IMR-90 (cell line): ENCODE measurements around the gene KIAA0513. TPM values are rescaled to one million over a fixed set of nuclear protein-coding genes. Genes with fewer than 3 reads are reported as not detected.

Experiments
- ATAC-seq: fragments of 200-7000 bp; cut with Tn5 transposase; 2 replicates; pipeline ENCODE4 v1.9.1; 2020; ENCODE audit warnings: low read depth, mild to moderate bottlenecking, moderate library complexity
- BruUV-seq: library from RNA; stranded (reverse); fragments of 400-500 nt; replicated peaks from 2 replicates; lab custom pipeline; 2021; lab: Mats Ljungman, UMichigan
- CTCF ChIA-PET: fragments of 300-600 bp; formaldehyde crosslinking; extraction: SDS; loops from one replicate; lab custom pipeline; 2021; ENCODE audit warnings: antibody characterized with exemption; lab: Yijun Ruan, JAX
- POLR2A ChIA-PET: fragments of 300-600 bp; sonication (Branson Sonifier 250); formaldehyde crosslinking; loops from one replicate; lab custom pipeline; 2022; ENCODE audit warnings: antibody characterized with exemption; ENCODE audit not compliant: unreplicated experiment; lab: Charles Lee
- DNase-seq: peaks from one replicate; pipeline ENCODE4 v3.0.0; 2013
- H2AFZ ChIP-seq: replicated peaks from 2 replicates; pipeline ENCODE3; 2013; ENCODE audit warnings: low read length, mild to moderate bottlenecking; ENCODE audit not compliant: poor library complexity
- H2AK5ac ChIP-seq: 2 replicates; pipeline ENCODE4 v1.6.1; 2013; ENCODE audit warnings: low read depth, low read length, inconsistent platforms
- H2AK9ac ChIP-seq: replicated peaks from 2 replicates; pipeline ENCODE3; 2013; ENCODE audit warnings: mild to moderate bottlenecking, low read depth, low read length, moderate library complexity; ENCODE audit not compliant: poor library complexity
- H2BK120ac ChIP-seq: 2 replicates; pipeline ENCODE4 v1.6.1; 2013; ENCODE audit warnings: low read depth, low read length, inconsistent platforms
- H2BK15ac ChIP-seq: 3 replicates; pipeline ENCODE4 v1.6.1; 2013; ENCODE audit warnings: low read depth, low read length, inconsistent platforms
- H2BK20ac ChIP-seq: 2 replicates; pipeline ENCODE4 v1.6.1; 2013; ENCODE audit warnings: low read depth, mild to moderate bottlenecking, inconsistent platforms, low read length, moderate library complexity
- H2BK5ac ChIP-seq: 2 replicates; pipeline ENCODE4 v1.6.1; 2013; ENCODE audit warnings: mild to moderate bottlenecking, low read depth, low read length, inconsistent platforms; ENCODE audit not compliant: poor library complexity, severe bottlenecking
- H3K14ac ChIP-seq: replicated peaks from 2 replicates; pipeline ENCODE4 v1.6.1; 2013; ENCODE audit warnings: low read depth, low read length, inconsistent platforms
- H3K18ac ChIP-seq: 2 replicates; pipeline ENCODE4 v1.6.1; 2013; ENCODE audit warnings: low read depth, low read length, control low read depth
- H3K23ac ChIP-seq: 2 replicates; pipeline ENCODE4 v1.6.1; 2013; ENCODE audit warnings: low read depth, low read length, inconsistent platforms
- H3K27ac ChIP-seq: 2 replicates; pipeline ENCODE4 v1.5.1; 2013; ENCODE audit warnings: mild to moderate bottlenecking, control low read depth, low read length; ENCODE audit not compliant: insufficient read depth
- H3K27me3 ChIP-seq: 2 replicates; pipeline ENCODE4 v1.6.1; 2013; ENCODE audit warnings: low read length; ENCODE audit not compliant: control insufficient read depth, insufficient read depth
- H3K36me3 ChIP-seq: 2 replicates; pipeline ENCODE4 v1.6.1; 2013; ENCODE audit warnings: low read length, mixed read lengths; ENCODE audit not compliant: control insufficient read depth, insufficient read depth
- H3K4ac ChIP-seq: 2 replicates; pipeline ENCODE4 v1.6.1; 2013; ENCODE audit warnings: low read depth, low read length, inconsistent platforms
- H3K4me1 ChIP-seq: 2 replicates; pipeline ENCODE4 v1.6.1; 2013; ENCODE audit warnings: low read length, mixed read lengths; ENCODE audit not compliant: control insufficient read depth, insufficient read depth
- H3K4me2 ChIP-seq: 2 replicates; pipeline ENCODE4 v1.6.1; 2013; ENCODE audit warnings: low read depth, mild to moderate bottlenecking, control low read depth, low read length, moderate library complexity
- H3K4me3 ChIP-seq: 2 replicates; pipeline ENCODE4 v1.5.1; 2013; ENCODE audit warnings: low read depth, mild to moderate bottlenecking, control low read depth, low read length, moderate library complexity; ENCODE audit not compliant: insufficient read depth
- H3K56ac ChIP-seq: 2 replicates; pipeline ENCODE4 v1.6.1; 2013; ENCODE audit warnings: low read length, inconsistent platforms; ENCODE audit not compliant: insufficient read depth; ENCODE audit errors: extremely low read depth
- H3K79me1 ChIP-seq, 2 experiments: 2 replicates each; pipeline ENCODE4 v1.6.1; 2013; ENCODE audit warnings: low read length in 2 of 2, inconsistent platforms in 1 of 2, low read depth in 1 of 2
- H3K9ac ChIP-seq: 2 replicates; pipeline ENCODE4 v1.6.1; 2013; ENCODE audit warnings: low read depth, low read length, control low read depth
- H3K9me1 ChIP-seq: 2 replicates; pipeline ENCODE4 v1.6.1; 2013; ENCODE audit warnings: low read length, inconsistent platforms; ENCODE audit not compliant: insufficient read depth
- H3K9me3 ChIP-seq: 2 replicates; pipeline ENCODE4 v1.6.1; 2013; ENCODE audit warnings: low read length; ENCODE audit not compliant: control insufficient read depth, insufficient read depth
- H4K20me1 ChIP-seq: 2 replicates; pipeline ENCODE4 v1.6.1; 2013; ENCODE audit warnings: low read length, inconsistent platforms; ENCODE audit not compliant: insufficient read depth
- H4K5ac ChIP-seq: 2 replicates; pipeline ENCODE4 v1.6.1; 2013; ENCODE audit warnings: mild to moderate bottlenecking, low read depth, low read length, control low read depth
- H4K8ac ChIP-seq, 2 experiments: 2 replicates each; pipeline ENCODE4 v1.6.1; 2013; ENCODE audit warnings: low read depth in 2 of 2, low read length in 2 of 2, control low read depth in 1 of 2, inconsistent platforms in 1 of 2
- H4K91ac ChIP-seq: 2 replicates; pipeline ENCODE4 v1.6.1; 2013; ENCODE audit warnings: low read depth, low read length, inconsistent platforms; ENCODE audit not compliant: insufficient read depth
- BHLHE40 ChIP-seq: fragments of 150-350 bp; IDR thresholded peaks from 2 replicates; pipeline ENCODE4 v1.6.1; 2016; ENCODE audit warnings: mild to moderate bottlenecking, low read depth, low read length
- CEBPB ChIP-seq: IDR thresholded peaks from 2 replicates; pipeline ENCODE4 v1.6.1; 2012; ENCODE audit warnings: low read depth, low read length, improper control_type of control experiment
- CHD1 ChIP-seq: IDR thresholded peaks from 2 replicates; pipeline ENCODE4 v1.6.1; 2012; ENCODE audit warnings: low read depth, low read length, improper control_type of control experiment
- CTCF ChIP-seq: conservative IDR thresholded peaks from 2 replicates; pipeline ENCODE4 v1.5.1; 2012; ENCODE audit warnings: mild to moderate bottlenecking, low read depth, low read length, improper control_type of control experiment
- ELK1 ChIP-seq: fragments of 150-350 bp; IDR thresholded peaks from 2 replicates; pipeline ENCODE4 v1.6.1; 2016; ENCODE audit warnings: low read depth, mild to moderate bottlenecking, low read length, moderate library complexity, borderline replicate concordance
- FOS ChIP-seq: fragments of 150-350 bp; IDR thresholded peaks from 2 replicates; pipeline ENCODE4 v1.6.1; 2016; ENCODE audit warnings: low read depth, low read length
- MAFK ChIP-seq: IDR thresholded peaks from 2 replicates; pipeline ENCODE4 v1.6.1; 2012; ENCODE audit warnings: low read depth, low read length, improper control_type of control experiment
- MAZ ChIP-seq: IDR thresholded peaks from 2 replicates; pipeline ENCODE4 v1.6.1; 2012; ENCODE audit warnings: low read depth, mild to moderate bottlenecking, low read length, improper control_type of control experiment, moderate library complexity, borderline replicate concordance
- NFE2L2 ChIP-seq: fragments of 150-350 bp; IDR thresholded peaks from 2 replicates; pipeline ENCODE4 v1.6.1; 2016; ENCODE audit warnings: low read depth, mild to moderate bottlenecking, low read length
- POLR2A ChIP-seq: IDR thresholded peaks from 2 replicates; pipeline ENCODE4 v1.6.1; 2012; ENCODE audit warnings: mild to moderate bottlenecking, low read depth, low read length
- RAD21 ChIP-seq: IDR thresholded peaks from 2 replicates; pipeline ENCODE4 v1.6.1; 2012; ENCODE audit warnings: low read length, improper control_type of control experiment
- SMC3 ChIP-seq: fragments of 150-350 bp; IDR thresholded peaks from 2 replicates; pipeline ENCODE4 v1.6.1; 2016; ENCODE audit warnings: low read depth, mild to moderate bottlenecking, antibody characterized with exemption, low read length, moderate library complexity
- WGBS, 2 experiments: methylation state at CpG; one replicate each; pipeline versions ENCODE4 v1.1.5 to v1.1.7; 2013; ENCODE audit warnings: missing lambda C conversion rate in 2 of 2; ENCODE audit not compliant: insufficient read length in 1 of 2; ENCODE audit errors: extremely low coverage in 2 of 2; 5-methylcytosine and 5-hydroxymethylcytosine counted together
- dilution Hi-C: fragments of 300-500 bp; cut with HindIII; formaldehyde crosslinking; loops from one replicate; pipeline ENCODE4 v1.14.3; 2018; ENCODE audit warnings: low sequenced_read_pairs; ENCODE audit not compliant: unreplicated experiment
- in situ Hi-C: fragments of 300-500 bp; cut with MboI; formaldehyde crosslinking; loops from 3 replicates; pipeline ENCODE4 v1.14.3; 2019; ENCODE audit warnings: low sequenced_read_pairs, inconsistent platforms, mixed read lengths
- intact Hi-C: fragments of 100-400 bp; cut with micrococcal nuclease; formaldehyde crosslinking; loops from 2 replicates; pipeline ENCODE4 v1.10.0; 2022
- polyA plus RNA-seq, 3 experiments: library from polyadenylated mRNA; depleted of rRNA; stranded (reverse); fragments of >200 nt; gene quantifications; 2 replicates each; pipeline ENCODE4 v1.2.3, GENCODE V29; 2012; ENCODE audit warnings: low replicate concordance in 1 of 3
- total RNA-seq: library from RNA; depleted of rRNA; stranded (reverse); fragments of >200 nt; gene quantifications from 2 replicates; pipeline ENCODE4 v1.2.3, GENCODE V29; 2012

Gene KIAA0513
- total and polyA plus RNA-seq, 2 of the 4 experiments (the other 2 are of a cell fraction): 9.5 TPM

- BruUV-seq: no TSS peak
- POLR2A ChIA-PET: no interaction called here
Measured at GRCh38 chr16:85078952-85079351, 51.4 kb downstream of the KIAA0513 start.

More at GRCh38 chr16:85078952-85079351, 51.4 kb downstream of the KIAA0513 start:
- Histone ChIP-seq H2AK5ac (no peak overlapping the region), H3K4me3 (no peak overlapping the region), H4K5ac (no peak overlapping the region), H3K18ac (no peak overlapping the region), H3K14ac (no peak overlapping the region), H3K4me1 (0 out of 2 replicates have a peak, but pooled peaks cover 2% of the 10 kb centered on the region), H3K79me1 (no peaks in the 10 kb centered on the region), H2BK120ac (no peak overlapping the region), H3K9me1 (no peaks in the 10 kb centered on the region; the same call in 1 of the 2 replicates), H3K27ac (no peak overlapping the region), H2BK5ac (no peak overlapping the region), H4K20me1 (0 out of 2 replicates have a peak, but pooled peaks cover 6% of the 10 kb centered on the region), H4K8ac (no peak overlapping the region), H3K4me2 (no peak overlapping the region), H3K4ac (no peak overlapping the region), H2BK20ac (no peak overlapping the region), H3K23ac (no peak overlapping the region), H3K9ac (no peak overlapping the region), H3K27me3 (no peaks in the 10 kb centered on the region), H4K91ac (no peak overlapping the region), H2AFZ (no peak overlapping the region), H3K56ac (no peak overlapping the region; the same call in 1 of the 2 replicates), H2BK15ac (no peak overlapping the region), H3K9me3 (no peaks in the 10 kb centered on the region), H3K36me3 (peaks cover 31% of the 10 kb centered on the region; the same call in 1 of the 2 replicates), H2AK9ac (no peak overlapping the region)
- DNase-seq (no peak), ATAC-seq (no peak)
- TF ChIP-seq MAFK (no peak), ELK1 (no peak), CTCF (no peak), BHLHE40 (no peak), SMC3 (no peak), RAD21 (no peak), FOS (no peak), CEBPB (no peak), CHD1 (no peak), MAZ (no peak), NFE2L2 (no peak), POLR2A (no peak)
- in situ Hi-C loops: no loop called here
- CTCF ChIA-PET: interaction anchor here (0.6 kb wide), 1 partner anchor 607 kb away, joined by 3 read pairs; no protein-coding TSS in a partner anchor
- dilution Hi-C loops: no loop called here
- 80% methylated on average over 1 of the region's 10 CpGs; no CpG with 5 or more reads in 1 of the 2 experiments for WGBS, 2 experiments
- intact Hi-C loops: no loop called here
